ENCODE data around the gene SORCS3.

GRCh38 chr10:104831272-104831671, 190.2 kb downstream of the SORCS3 start:
- TF ChIP-seq, protein P1, sequence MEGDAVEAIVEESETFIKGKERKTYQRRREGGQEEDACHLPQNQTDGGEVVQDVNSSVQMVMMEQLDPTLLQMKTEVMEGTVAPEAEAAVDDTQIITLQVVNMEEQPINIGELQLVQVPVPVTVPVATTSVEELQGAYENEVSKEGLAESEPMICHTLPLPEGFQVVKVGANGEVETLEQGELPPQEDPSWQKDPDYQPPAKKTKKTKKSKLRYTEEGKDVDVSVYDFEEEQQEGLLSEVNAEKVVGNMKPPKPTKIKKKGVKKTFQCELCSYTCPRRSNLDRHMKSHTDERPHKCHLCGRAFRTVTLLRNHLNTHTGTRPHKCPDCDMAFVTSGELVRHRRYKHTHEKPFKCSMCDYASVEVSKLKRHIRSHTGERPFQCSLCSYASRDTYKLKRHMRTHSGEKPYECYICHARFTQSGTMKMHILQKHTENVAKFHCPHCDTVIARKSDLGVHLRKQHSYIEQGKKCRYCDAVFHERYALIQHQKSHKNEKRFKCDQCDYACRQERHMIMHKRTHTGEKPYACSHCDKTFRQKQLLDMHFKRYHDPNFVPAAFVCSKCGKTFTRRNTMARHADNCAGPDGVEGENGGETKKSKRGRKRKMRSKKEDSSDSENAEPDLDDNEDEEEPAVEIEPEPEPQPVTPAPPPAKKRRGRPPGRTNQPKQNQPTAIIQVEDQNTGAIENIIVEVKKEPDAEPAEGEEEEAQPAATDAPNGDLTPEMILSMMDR (IDR thresholded peaks at IDR 0.05) = no peak
- no peak for TF ChIP-seq ZFX (IDR thresholded peaks at IDR 0.05; ENCODE audit: borderline replicate concordance)
